ENCODE measurements around the gene LMO1.

LMO1 gene

GRCh38 chr11:8242499-8243280 is 21.0 kb downstream of the LMO1 start:
- FAIRE-seq = no peak

GRCh38 chr11:8242118-8242475 is 21.6 kb downstream of the LMO1 start:
- FAIRE-seq = no peak

- FAIRE-seq = no peak
These were observed 22.1 kb downstream of the LMO1 start for GRCh38 chr11:8241373-8242117.

GRCh38 chr11:8239536-8240228 is 24.0 kb downstream of the LMO1 start:
- no peak for FAIRE-seq

GRCh38 chr11:8239040-8239439 is 24.6 kb downstream of the LMO1 start:
- FAIRE-seq = no peak

GRCh38 chr11:8237453-8237852 is 26.2 kb downstream of the LMO1 start:
- FAIRE-seq = no peak

GRCh38 chr11:8235925-8236324 is 27.8 kb downstream of the LMO1 start:
- no peak for FAIRE-seq

- FAIRE-seq = no peak
These were observed 28.8 kb downstream of the LMO1 start for GRCh38 chr11:8234910-8235309.

- FAIRE-seq = no peak
These were observed 29.3 kb downstream of the LMO1 start for GRCh38 chr11:8234425-8234821.

GRCh38 chr11:8233691-8234424 is 29.8 kb downstream of the LMO1 start:
- peak; percentile 92 for FAIRE-seq

- FAIRE-seq = no peak
These were observed 30.6 kb downstream of the LMO1 start for GRCh38 chr11:8232849-8233606.

- FAIRE-seq = no peak
These were observed 31.3 kb downstream of the LMO1 start for GRCh38 chr11:8232414-8232813.

- FAIRE-seq = no peak
These were observed 31.7 kb downstream of the LMO1 start for GRCh38 chr11:8231979-8232378.

GRCh38 chr11:8230921-8231847 is 32.5 kb downstream of the LMO1 start:
- FAIRE-seq = no peak

- FAIRE-seq = no peak
These were observed 33.4 kb downstream of the LMO1 start for GRCh38 chr11:8230178-8230859.

- FAIRE-seq = peak; percentile 95
These were observed 34.1 kb downstream of the LMO1 start for GRCh38 chr11:8229299-8230177.

- no peak for FAIRE-seq
These were observed 35.4 kb downstream of the LMO1 start for GRCh38 chr11:8228231-8228630.

GRCh38 chr11:8227156-8228152 is 36.2 kb downstream of the LMO1 start:
- peak; percentile 61 for FAIRE-seq

All from islet of Langerhans (tissue), 1 donor.